ENCODE measurements around the gene SCLY.

Gene SCLY

GRCh38 chr2:238039151-238039550, 21.6 kb upstream of the SCLY start:
- TF ChIP-seq, protein P1, sequence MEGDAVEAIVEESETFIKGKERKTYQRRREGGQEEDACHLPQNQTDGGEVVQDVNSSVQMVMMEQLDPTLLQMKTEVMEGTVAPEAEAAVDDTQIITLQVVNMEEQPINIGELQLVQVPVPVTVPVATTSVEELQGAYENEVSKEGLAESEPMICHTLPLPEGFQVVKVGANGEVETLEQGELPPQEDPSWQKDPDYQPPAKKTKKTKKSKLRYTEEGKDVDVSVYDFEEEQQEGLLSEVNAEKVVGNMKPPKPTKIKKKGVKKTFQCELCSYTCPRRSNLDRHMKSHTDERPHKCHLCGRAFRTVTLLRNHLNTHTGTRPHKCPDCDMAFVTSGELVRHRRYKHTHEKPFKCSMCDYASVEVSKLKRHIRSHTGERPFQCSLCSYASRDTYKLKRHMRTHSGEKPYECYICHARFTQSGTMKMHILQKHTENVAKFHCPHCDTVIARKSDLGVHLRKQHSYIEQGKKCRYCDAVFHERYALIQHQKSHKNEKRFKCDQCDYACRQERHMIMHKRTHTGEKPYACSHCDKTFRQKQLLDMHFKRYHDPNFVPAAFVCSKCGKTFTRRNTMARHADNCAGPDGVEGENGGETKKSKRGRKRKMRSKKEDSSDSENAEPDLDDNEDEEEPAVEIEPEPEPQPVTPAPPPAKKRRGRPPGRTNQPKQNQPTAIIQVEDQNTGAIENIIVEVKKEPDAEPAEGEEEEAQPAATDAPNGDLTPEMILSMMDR (IDR thresholded peaks at IDR 0.05; ENCODE audit: control insufficient read depth, extremely low read depth, insufficient read depth): no peak

DNA sequence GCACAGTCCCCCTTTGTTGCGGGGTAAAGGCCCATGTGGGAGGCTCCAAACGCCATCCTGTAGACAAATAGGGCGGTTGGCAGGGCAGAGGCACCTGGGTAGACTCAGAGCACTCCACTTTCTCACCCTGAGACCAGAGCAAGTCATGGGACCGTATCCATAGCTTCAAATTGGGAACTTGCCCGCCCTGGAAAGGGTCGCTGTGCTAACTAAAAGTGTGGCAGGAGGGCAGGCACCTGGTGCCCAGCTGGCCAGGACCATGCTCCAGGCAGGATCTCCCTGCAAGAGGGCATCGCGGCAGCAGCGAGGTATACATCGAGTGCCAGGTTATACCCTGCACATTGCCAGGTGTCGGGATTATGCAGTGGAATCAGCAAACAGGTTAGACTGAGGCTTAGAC, 20.8 kb upstream of the SCLY start:
- H3K4me3 ChIP-seq (ENCODE audit: low read depth, low read length): no peak overlapping the region
- no peak for DNase-seq (ENCODE audit: low read depth)
- TF ChIP-seq, protein P1 (IDR thresholded peaks at IDR 0.05; ENCODE audit: control insufficient read depth, extremely low read depth, insufficient read depth): no peak

More at GRCh38 chr2:238039151-238039550, 21.6 kb upstream of the SCLY start:
- DNase-seq (ENCODE audit: low read depth): no peak
- no peak overlapping the region for H3K4me3 ChIP-seq (ENCODE audit: low read depth, low read length)

GRCh38 chr2:238040918-238041317, 19.9 kb upstream of the SCLY start:
- DNase-seq (ENCODE audit: low read depth): no peak
- no peak overlapping the region for H3K4me3 ChIP-seq (ENCODE audit: low read depth, low read length)
- TF ChIP-seq, protein P1 (IDR thresholded peaks at IDR 0.05; ENCODE audit: control insufficient read depth, extremely low read depth, insufficient read depth): no peak

DNA sequence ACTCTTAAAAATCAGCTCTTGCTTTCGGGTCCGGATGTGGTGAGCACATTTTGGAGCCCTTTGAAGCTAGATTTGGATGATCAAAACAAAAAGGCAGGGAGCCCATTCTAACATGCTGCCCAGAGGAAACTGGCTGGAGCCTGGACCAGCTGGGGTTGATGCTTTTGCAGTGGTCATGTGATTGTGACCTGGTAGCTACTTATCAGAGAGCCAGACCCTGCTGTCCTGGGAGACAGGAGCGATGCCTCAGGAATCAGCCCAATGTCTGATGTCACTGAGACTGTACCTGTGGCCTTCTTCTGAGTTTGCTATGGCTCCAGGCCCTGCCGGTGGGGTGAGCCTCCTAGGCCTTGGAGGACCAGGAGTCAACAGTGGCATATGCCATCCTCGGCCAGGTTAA, 18.7 kb upstream of the SCLY start:
- no peak overlapping the region for H3K4me3 ChIP-seq (ENCODE audit: low read depth, low read length)
- TF ChIP-seq, protein P1 (IDR thresholded peaks at IDR 0.05; ENCODE audit: control insufficient read depth, extremely low read depth, insufficient read depth): no peak
- no peak for DNase-seq (ENCODE audit: low read depth)

- no peak overlapping the region for H3K4me3 ChIP-seq (ENCODE audit: low read depth, low read length)
- DNase-seq (ENCODE audit: low read depth): no peak
- TF ChIP-seq, protein P1 (IDR thresholded peaks at IDR 0.05; ENCODE audit: control insufficient read depth, extremely low read depth, insufficient read depth): no peak
Observed at GRCh38 chr2:238042849-238043584, 17.8 kb upstream of the SCLY start.

GRCh38 chr2:238043851-238044250, 16.9 kb upstream of the SCLY start:
- no peak overlapping the region for H3K4me3 ChIP-seq (ENCODE audit: low read depth, low read length)
- DNase-seq (ENCODE audit: low read depth): no peak
- TF ChIP-seq, protein P1 (IDR thresholded peaks at IDR 0.05; ENCODE audit: control insufficient read depth, extremely low read depth, insufficient read depth): no peak

GRCh38 chr2:238045575-238045974, 15.2 kb upstream of the SCLY start:
- no peak for DNase-seq (ENCODE audit: low read depth)
- TF ChIP-seq, protein P1 (IDR thresholded peaks at IDR 0.05; ENCODE audit: control insufficient read depth, extremely low read depth, insufficient read depth): no peak
- H3K4me3 ChIP-seq (ENCODE audit: low read depth, low read length): no peak overlapping the region

All from LNCaP clone FGC (cell line).